IMR-90 (cell line): Measurements from ENCODE around the gene AUH. TPM values are rescaled to one million over a fixed set of nuclear protein-coding genes. Genes with fewer than 3 reads are reported as not detected.

Source experiments
- ATAC-seq: fragments of 200-7000 bp; cut with Tn5 transposase; 2 replicates; pipeline ENCODE4 v1.9.1; 2020; ENCODE audit warnings: low read depth, mild to moderate bottlenecking, moderate library complexity
- BruUV-seq: library from RNA; stranded (reverse); fragments of 400-500 nt; replicated peaks from 2 replicates; lab custom pipeline; 2021; lab: Mats Ljungman, UMichigan
- CTCF ChIA-PET: fragments of 300-600 bp; formaldehyde crosslinking; extraction: SDS; loops from one replicate; lab custom pipeline; 2021; ENCODE audit warnings: antibody characterized with exemption; lab: Yijun Ruan, JAX
- POLR2A ChIA-PET: fragments of 300-600 bp; sonication (Branson Sonifier 250); formaldehyde crosslinking; loops from one replicate; lab custom pipeline; 2022; ENCODE audit warnings: antibody characterized with exemption; ENCODE audit not compliant: unreplicated experiment; lab: Charles Lee
- DNase-seq: peaks from one replicate; pipeline ENCODE4 v3.0.0; 2013
- H2AFZ ChIP-seq: replicated peaks from 2 replicates; pipeline ENCODE3; 2013; ENCODE audit warnings: low read length, mild to moderate bottlenecking; ENCODE audit not compliant: poor library complexity
- H2AK5ac ChIP-seq: 2 replicates; pipeline ENCODE4 v1.6.1; 2013; ENCODE audit warnings: low read depth, low read length, inconsistent platforms
- H2AK9ac ChIP-seq: replicated peaks from 2 replicates; pipeline ENCODE3; 2013; ENCODE audit warnings: mild to moderate bottlenecking, low read depth, low read length, moderate library complexity; ENCODE audit not compliant: poor library complexity
- H2BK120ac ChIP-seq: 2 replicates; pipeline ENCODE4 v1.6.1; 2013; ENCODE audit warnings: low read depth, low read length, inconsistent platforms
- H2BK15ac ChIP-seq: 3 replicates; pipeline ENCODE4 v1.6.1; 2013; ENCODE audit warnings: low read depth, low read length, inconsistent platforms
- H2BK20ac ChIP-seq: 2 replicates; pipeline ENCODE4 v1.6.1; 2013; ENCODE audit warnings: low read depth, mild to moderate bottlenecking, inconsistent platforms, low read length, moderate library complexity
- H2BK5ac ChIP-seq: 2 replicates; pipeline ENCODE4 v1.6.1; 2013; ENCODE audit warnings: mild to moderate bottlenecking, low read depth, low read length, inconsistent platforms; ENCODE audit not compliant: poor library complexity, severe bottlenecking
- H3K14ac ChIP-seq: replicated peaks from 2 replicates; pipeline ENCODE4 v1.6.1; 2013; ENCODE audit warnings: low read depth, low read length, inconsistent platforms
- H3K18ac ChIP-seq: 2 replicates; pipeline ENCODE4 v1.6.1; 2013; ENCODE audit warnings: low read depth, low read length, control low read depth
- H3K23ac ChIP-seq: 2 replicates; pipeline ENCODE4 v1.6.1; 2013; ENCODE audit warnings: low read depth, low read length, inconsistent platforms
- H3K27ac ChIP-seq: 2 replicates; pipeline ENCODE4 v1.5.1; 2013; ENCODE audit warnings: mild to moderate bottlenecking, control low read depth, low read length; ENCODE audit not compliant: insufficient read depth
- H3K27me3 ChIP-seq: 2 replicates; pipeline ENCODE4 v1.6.1; 2013; ENCODE audit warnings: low read length; ENCODE audit not compliant: control insufficient read depth, insufficient read depth
- H3K36me3 ChIP-seq: 2 replicates; pipeline ENCODE4 v1.6.1; 2013; ENCODE audit warnings: low read length, mixed read lengths; ENCODE audit not compliant: control insufficient read depth, insufficient read depth
- H3K4ac ChIP-seq: 2 replicates; pipeline ENCODE4 v1.6.1; 2013; ENCODE audit warnings: low read depth, low read length, inconsistent platforms
- H3K4me1 ChIP-seq: 2 replicates; pipeline ENCODE4 v1.6.1; 2013; ENCODE audit warnings: low read length, mixed read lengths; ENCODE audit not compliant: control insufficient read depth, insufficient read depth
- H3K4me2 ChIP-seq: 2 replicates; pipeline ENCODE4 v1.6.1; 2013; ENCODE audit warnings: low read depth, mild to moderate bottlenecking, control low read depth, low read length, moderate library complexity
- H3K4me3 ChIP-seq: 2 replicates; pipeline ENCODE4 v1.5.1; 2013; ENCODE audit warnings: low read depth, mild to moderate bottlenecking, control low read depth, low read length, moderate library complexity; ENCODE audit not compliant: insufficient read depth
- H3K56ac ChIP-seq: 2 replicates; pipeline ENCODE4 v1.6.1; 2013; ENCODE audit warnings: low read length, inconsistent platforms; ENCODE audit not compliant: insufficient read depth; ENCODE audit errors: extremely low read depth
- H3K79me1 ChIP-seq, 2 experiments: 2 replicates each; pipeline ENCODE4 v1.6.1; 2013; ENCODE audit warnings: low read length in 2 of 2, inconsistent platforms in 1 of 2, low read depth in 1 of 2
- H3K9ac ChIP-seq: 2 replicates; pipeline ENCODE4 v1.6.1; 2013; ENCODE audit warnings: low read depth, low read length, control low read depth
- H3K9me1 ChIP-seq: 2 replicates; pipeline ENCODE4 v1.6.1; 2013; ENCODE audit warnings: low read length, inconsistent platforms; ENCODE audit not compliant: insufficient read depth
- H3K9me3 ChIP-seq: 2 replicates; pipeline ENCODE4 v1.6.1; 2013; ENCODE audit warnings: low read length; ENCODE audit not compliant: control insufficient read depth, insufficient read depth
- H4K20me1 ChIP-seq: 2 replicates; pipeline ENCODE4 v1.6.1; 2013; ENCODE audit warnings: low read length, inconsistent platforms; ENCODE audit not compliant: insufficient read depth
- H4K5ac ChIP-seq: 2 replicates; pipeline ENCODE4 v1.6.1; 2013; ENCODE audit warnings: mild to moderate bottlenecking, low read depth, low read length, control low read depth
- H4K8ac ChIP-seq, 2 experiments: 2 replicates each; pipeline ENCODE4 v1.6.1; 2013; ENCODE audit warnings: low read depth in 2 of 2, low read length in 2 of 2, control low read depth in 1 of 2, inconsistent platforms in 1 of 2
- H4K91ac ChIP-seq: 2 replicates; pipeline ENCODE4 v1.6.1; 2013; ENCODE audit warnings: low read depth, low read length, inconsistent platforms; ENCODE audit not compliant: insufficient read depth
- BHLHE40 ChIP-seq: fragments of 150-350 bp; IDR thresholded peaks from 2 replicates; pipeline ENCODE4 v1.6.1; 2016; ENCODE audit warnings: mild to moderate bottlenecking, low read depth, low read length
- CEBPB ChIP-seq: IDR thresholded peaks from 2 replicates; pipeline ENCODE4 v1.6.1; 2012; ENCODE audit warnings: low read depth, low read length, improper control_type of control experiment
- CTCF ChIP-seq: conservative IDR thresholded peaks from 2 replicates; pipeline ENCODE4 v1.5.1; 2012; ENCODE audit warnings: mild to moderate bottlenecking, low read depth, low read length, improper control_type of control experiment
- MAFK ChIP-seq: IDR thresholded peaks from 2 replicates; pipeline ENCODE4 v1.6.1; 2012; ENCODE audit warnings: low read depth, low read length, improper control_type of control experiment
- NFE2L2 ChIP-seq: fragments of 150-350 bp; IDR thresholded peaks from 2 replicates; pipeline ENCODE4 v1.6.1; 2016; ENCODE audit warnings: low read depth, mild to moderate bottlenecking, low read length
- POLR2A ChIP-seq: IDR thresholded peaks from 2 replicates; pipeline ENCODE4 v1.6.1; 2012; ENCODE audit warnings: mild to moderate bottlenecking, low read depth, low read length
- RAD21 ChIP-seq: IDR thresholded peaks from 2 replicates; pipeline ENCODE4 v1.6.1; 2012; ENCODE audit warnings: low read length, improper control_type of control experiment
- RCOR1 ChIP-seq: IDR thresholded peaks from 2 replicates; pipeline ENCODE4 v1.6.1; 2012; ENCODE audit warnings: mild to moderate bottlenecking, low read length, improper control_type of control experiment; ENCODE audit not compliant: insufficient replicate concordance
- RFX5 ChIP-seq: IDR thresholded peaks from 2 replicates; pipeline ENCODE4 v1.8.0; 2012; ENCODE audit warnings: low read depth, mild to moderate bottlenecking, low read length, moderate library complexity
- WGBS, 2 experiments: methylation state at CpG; one replicate each; pipeline versions ENCODE4 v1.1.5 to v1.1.7; 2013; ENCODE audit warnings: missing lambda C conversion rate in 2 of 2; ENCODE audit not compliant: insufficient read length in 1 of 2; ENCODE audit errors: extremely low coverage in 2 of 2; 5-methylcytosine and 5-hydroxymethylcytosine counted together
- dilution Hi-C: fragments of 300-500 bp; cut with HindIII; formaldehyde crosslinking; loops from one replicate; pipeline ENCODE4 v1.14.3; 2018; ENCODE audit warnings: low sequenced_read_pairs; ENCODE audit not compliant: unreplicated experiment
- in situ Hi-C: fragments of 300-500 bp; cut with MboI; formaldehyde crosslinking; loops from 3 replicates; pipeline ENCODE4 v1.14.3; 2019; ENCODE audit warnings: low sequenced_read_pairs, inconsistent platforms, mixed read lengths
- intact Hi-C: fragments of 100-400 bp; cut with micrococcal nuclease; formaldehyde crosslinking; loops from 2 replicates; pipeline ENCODE4 v1.10.0; 2022
- polyA plus RNA-seq, 3 experiments: library from polyadenylated mRNA; depleted of rRNA; stranded (reverse); fragments of >200 nt; gene quantifications; 2 replicates each; pipeline ENCODE4 v1.2.3, GENCODE V29; 2012; ENCODE audit warnings: low replicate concordance in 1 of 3
- total RNA-seq: library from RNA; depleted of rRNA; stranded (reverse); fragments of >200 nt; gene quantifications from 2 replicates; pipeline ENCODE4 v1.2.3, GENCODE V29; 2012

AUH gene
- total and polyA plus RNA-seq, 2 of the 4 experiments (the other 2 are of a cell fraction), result 5.9 to 8.1 TPM

- ATAC-seq (no peak), DNase-seq (no peak)
- no peak overlapping the region for H4K5ac ChIP-seq
- H2AK9ac ChIP-seq, result no peak overlapping the region
- H4K91ac ChIP-seq, result no peak overlapping the region
- H3K56ac ChIP-seq, result no peak overlapping the region
- H3K27me3 ChIP-seq, result no peaks in the 10 kb centered on the region
- H3K9ac ChIP-seq, result no peak overlapping the region
- dilution Hi-C loops (no loop called here), in situ Hi-C loops (no loop called here), intact Hi-C loops (no loop called here)
- no peaks in the 10 kb centered on the region for H4K20me1 ChIP-seq
- H3K4ac ChIP-seq, result no peak overlapping the region
- H4K8ac ChIP-seq, result no peak overlapping the region
- H3K23ac ChIP-seq, result no peak overlapping the region
- H2BK20ac ChIP-seq, result no peak overlapping the region
- 0 out of 2 replicates have a peak, but pooled peaks cover 2% of the 10 kb centered on the region for H3K9me1 ChIP-seq
- ChIA-PET CTCF (interaction anchor here (1.0 kb wide), 1 partner anchor 11 kb away, joined by 3 read pairs; no protein-coding TSS in a partner anchor), POLR2A (no interaction called here)
- H3K4me1 ChIP-seq, result no peaks in the 10 kb centered on the region
- H3K9me3 ChIP-seq, result no peaks in the 10 kb centered on the region
- no peak overlapping the region for H2AK5ac ChIP-seq
- no peak overlapping the region for H3K18ac ChIP-seq
- H2BK15ac ChIP-seq, result no peak overlapping the region
- H3K36me3 ChIP-seq, result peaks cover 9% of the 10 kb centered on the region
- H3K27ac ChIP-seq, result no peak overlapping the region
- no peak overlapping the region for H2AFZ ChIP-seq
- H3K4me3 ChIP-seq, result no peak overlapping the region
- H2BK120ac ChIP-seq, result no peak overlapping the region
- no peak overlapping the region for H3K4me2 ChIP-seq
- BruUV-seq, result no TSS peak
- TF ChIP-seq CEBPB (no peak), NFE2L2 (no peak), CTCF (no peak), RFX5 (no peak), POLR2A (no peak), RAD21 (no peak), BHLHE40 (no peak), RCOR1 (no peak), MAFK (no peak)
- H2BK5ac ChIP-seq, result no peak overlapping the region
- H3K14ac ChIP-seq, result no peak overlapping the region
- peaks cover 4 to 32% of the 10 kb centered on the region in 2 experiments; a peak in 3 of 4 replicates for H3K79me1 ChIP-seq
- no CpG with 5 or more reads among the region's 1 CpG for WGBS, 2 experiments
These were observed 45.6 kb downstream of the AUH start for GRCh38 chr9:91316093-91316492.
